HepG2 (cell line): ENCODE data around the gene PDIA4. TPM values are rescaled to one million over a fixed set of nuclear protein-coding genes. Genes with fewer than 3 reads are reported as not detected.

ENCODE experiments used
- ATAC-seq: fragments of 200-7000 bp; cut with Tn5 transposase; 3 replicates; pipeline ENCODE4 v1.9.1; 2020; ENCODE audit warnings: mild to moderate bottlenecking, moderate library complexity
- BruUV-seq: library from RNA; stranded (reverse); fragments of 400-500 nt; replicated peaks from 2 replicates; lab custom pipeline; 2021; lab: Mats Ljungman, UMichigan
- CTCF ChIA-PET: fragments of 300-600 bp; formaldehyde crosslinking; extraction: SDS; loops from one replicate; lab custom pipeline; 2021; ENCODE audit warnings: low total read pairs, inconsistent platforms, low intra/inter-chr PET ratio; lab: Yijun Ruan, JAX
- POLR2A ChIA-PET: fragments of 350-600 bp; sonication (Branson Sonifier 250); formaldehyde crosslinking; loops from one replicate; lab custom pipeline; 2020; ENCODE audit warnings: antibody characterized with exemption, inconsistent platforms; lab: Yijun Ruan, JAX
- DNase-seq: peaks from one replicate; pipeline ENCODE4 v3.0.0-alpha.2; 2015; ENCODE audit warnings: low spot score
- FAIRE-seq: peaks from 3 replicates; lab custom pipeline; 2011; peaks lifted over from hg19 to GRCh38; lab: Jason Lieb, UNC
- H2AFZ ChIP-seq: one replicate; pipeline ENCODE4 v1.6.1; 2011; ENCODE audit warnings: low read length, inconsistent platforms
- H3K27ac ChIP-seq: fragments of 300-600 bp; 3 replicates; pipeline ENCODE4 v1.8.0; 2011; ENCODE audit warnings: mixed run types, mild to moderate bottlenecking, mixed read lengths, low read length, inconsistent platforms; ENCODE audit not compliant: insufficient read depth; ENCODE audit errors: extremely low read length
- H3K27me3 ChIP-seq, 2 experiments: fragments of 200-600 bp in 1 of 2; 2 replicates in 1 of 2; 3 replicates in 1 of 2; pipeline versions ENCODE4 v1.6.0 to v1.8.0; 2011; ENCODE audit warnings: low read length in 2 of 2, mild to moderate bottlenecking in 2 of 2, moderate library complexity in 2 of 2, inconsistent platforms in 1 of 2; ENCODE audit not compliant: insufficient read depth in 2 of 2, control insufficient read depth in 1 of 2
- H3K36me3 ChIP-seq, 2 experiments: fragments of 200-600 bp in 1 of 2; replicated peaks in 1 of 2; 2 replicates in 1 of 2; 3 replicates in 1 of 2; pipeline versions ENCODE4 v1.5.1 to v1.8.0; 2011; ENCODE audit warnings: low read length in 2 of 2, inconsistent platforms in 1 of 2; ENCODE audit not compliant: insufficient read depth in 2 of 2, control insufficient read depth in 1 of 2
- H3K4me1 ChIP-seq: 2 replicates; pipeline ENCODE4 v1.5.1; 2012; ENCODE audit warnings: low read length, inconsistent platforms; ENCODE audit not compliant: insufficient read depth
- H3K4me2 ChIP-seq: 2 replicates; pipeline ENCODE4 v1.6.0; 2011; ENCODE audit warnings: low read depth, low read length, inconsistent platforms
- H3K4me3 ChIP-seq, 3 experiments: fragments of 200-600 bp in 1 of 3; sonication (generic), shearing (Covaris generic) in 1 of 3; replicated peaks in 1 of 3; 2 replicates each; pipeline ENCODE4 v1.5.1; 2011 to 2016; ENCODE audit warnings: low read length in 3 of 3, inconsistent platforms in 2 of 3, low read depth in 2 of 3, mild to moderate bottlenecking in 2 of 3, control low read depth in 1 of 3, mixed read lengths in 1 of 3; ENCODE audit not compliant: insufficient read depth in 1 of 3
- H3K79me2 ChIP-seq: one replicate; pipeline ENCODE4 v1.6.1; 2011; ENCODE audit warnings: low read length, inconsistent platforms; ENCODE audit not compliant: insufficient read depth
- H3K9ac ChIP-seq: 2 replicates; pipeline ENCODE4 v1.6.0; 2011; ENCODE audit warnings: mild to moderate bottlenecking, low read depth, low read length, inconsistent platforms; ENCODE audit not compliant: insufficient read depth
- H3K9me3 ChIP-seq: 2 replicates; pipeline ENCODE4 v1.5.1; 2012; ENCODE audit warnings: mild to moderate bottlenecking, low read length
- H4K20me1 ChIP-seq: 2 replicates; pipeline ENCODE4 v1.6.0; 2011; ENCODE audit warnings: inconsistent platforms, mild to moderate bottlenecking, low read length, moderate library complexity; ENCODE audit not compliant: insufficient read depth
- CREM ChIP-seq, 2 experiments: sonication (generic) in 1 of 2; formaldehyde crosslinking in 1 of 2; IDR thresholded peaks; 2 replicates each; pipeline versions ENCODE4 v1.4.0 to v1.6.1; 2016 to 2020; ENCODE audit warnings: antibody characterized with exemption in 1 of 2, mild to moderate bottlenecking in 1 of 2, missing genetic modification reagents in 1 of 2
- RBM22 ChIP-seq: fragments of 200-400 bp; formaldehyde crosslinking; optimal IDR thresholded peaks from 2 replicates; pipeline ENCODE3; 2017; ENCODE audit warnings: mild to moderate bottlenecking, low read length, moderate library complexity
- WGBS: methylation state at CpG from one replicate; pipeline ENCODE4 v1.1.6; 2017; ENCODE audit warnings: low lambda C conversion rate; 5-methylcytosine and 5-hydroxymethylcytosine counted together
- in situ Hi-C: cut with HindIII; loops from 2 replicates; pipeline ENCODE4 v1.10.0; 2017; ENCODE audit warnings: low pct_unique_long_range_greater_than_20kb; ENCODE audit not compliant: extremely low pct_ligation_motif_present
- intact Hi-C: fragments of 100-400 bp; cut with micrococcal nuclease; formaldehyde crosslinking; loops from one replicate; pipeline ENCODE4 v1.10.0; 2022; ENCODE audit not compliant: unreplicated experiment
- polyA plus RNA-seq, 8 experiments: library from polyadenylated mRNA; depleted of rRNA in 3 of 8; stranded (reverse) in 7 of 8; unstranded in 1 of 8; fragments of >200 nt; fragmentation: Illumina TruSeq in 4 of 8; extraction: Trizol in 4 of 8; gene quantifications; 2 replicates each; pipeline versions ENCODE4 v1.2.1 to v1.2.3, GENCODE V29; 2011 to 2016; ENCODE audit warnings: low read depth in 4 of 8, missing spikeins in 1 of 8, mixed read lengths in 1 of 8; ENCODE audit not compliant: insufficient read depth in 1 of 8
- total RNA-seq, 5 experiments: library from RNA; depleted of rRNA; stranded (reverse); fragments of >200 nt; fragmentation: Illumina TruSeq; extraction: Trizol; gene quantifications; 2 replicates each; pipeline ENCODE4 v1.2.3, GENCODE V29; 2016; ENCODE audit warnings: low read depth in 1 of 5
- TF ChIP-seq, protein P1 (sequence below): IDR thresholded peaks from 2 replicates; pipeline ENCODE4 v1.6.1; 2016; ENCODE audit warnings: missing compliant biosample characterization, missing genetic modification reagents, borderline replicate concordance

The PDIA4 gene
- total and polyA plus RNA-seq, 2 of the 13 experiments (the other 11 are each of a cell fraction or from before 2014, with no cell fraction given): 278 to 402 TPM

DNA sequence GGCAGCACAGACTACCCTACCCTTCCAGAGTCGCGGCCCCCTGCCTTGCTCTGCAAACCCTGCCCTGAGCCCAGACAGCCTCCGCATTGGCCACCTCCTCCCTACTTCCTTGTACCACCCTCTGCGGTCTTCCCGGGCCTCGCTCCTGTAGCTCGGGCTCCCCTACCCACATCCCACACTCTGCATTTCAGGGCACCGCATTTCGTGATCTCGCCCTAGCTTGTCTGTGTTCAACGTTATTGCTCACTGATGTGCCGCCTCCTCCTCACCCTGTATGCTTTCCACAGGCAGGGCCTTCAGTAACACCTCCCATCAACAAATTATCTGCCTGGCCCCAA, 6.6 kb downstream of the PDIA4 start:
- ATAC-seq (no peak), DNase-seq (no peak), FAIRE-seq (no peak)
- Histone ChIP-seq H4K20me1 (peaks cover 10% of the 10 kb centered on the region), H3K27me3 (no peaks in the 10 kb centered on the region), H3K9me3 (no peaks in the 10 kb centered on the region), H3K4me2 (no peak overlapping the region), H3K27ac (no peak overlapping the region), H3K36me3 (peaks cover 10 to 42% of the 10 kb centered on the region in 2 experiments), H3K79me2 (peaks cover 51% of the 10 kb centered on the region), H3K9ac (no peak overlapping the region), H3K4me3 (no peak overlapping the region), H2AFZ (no peak overlapping the region), H3K4me1 (peaks cover 33% of the 10 kb centered on the region)
- WGBS: 96% methylated on average over 12 of the region's 12 CpGs
- in situ Hi-C loops (no loop called here), intact Hi-C loops (no loop called here)
- TF ChIP-seq, protein P1, sequence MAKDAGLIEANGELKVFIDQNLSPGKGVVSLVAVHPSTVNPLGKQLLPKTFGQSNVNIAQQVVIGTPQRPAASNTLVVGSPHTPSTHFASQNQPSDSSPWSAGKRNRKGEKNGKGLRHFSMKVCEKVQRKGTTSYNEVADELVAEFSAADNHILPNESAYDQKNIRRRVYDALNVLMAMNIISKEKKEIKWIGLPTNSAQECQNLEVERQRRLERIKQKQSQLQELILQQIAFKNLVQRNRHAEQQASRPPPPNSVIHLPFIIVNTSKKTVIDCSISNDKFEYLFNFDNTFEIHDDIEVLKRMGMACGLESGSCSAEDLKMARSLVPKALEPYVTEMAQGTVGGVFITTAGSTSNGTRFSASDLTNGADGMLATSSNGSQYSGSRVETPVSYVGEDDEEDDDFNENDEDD (CRISPR knock-in tag): no peak
- CTCF ChIA-PET: no interaction called here
- POLR2A ChIA-PET: no interaction called here
- BruUV-seq: no TSS peak

DNA sequence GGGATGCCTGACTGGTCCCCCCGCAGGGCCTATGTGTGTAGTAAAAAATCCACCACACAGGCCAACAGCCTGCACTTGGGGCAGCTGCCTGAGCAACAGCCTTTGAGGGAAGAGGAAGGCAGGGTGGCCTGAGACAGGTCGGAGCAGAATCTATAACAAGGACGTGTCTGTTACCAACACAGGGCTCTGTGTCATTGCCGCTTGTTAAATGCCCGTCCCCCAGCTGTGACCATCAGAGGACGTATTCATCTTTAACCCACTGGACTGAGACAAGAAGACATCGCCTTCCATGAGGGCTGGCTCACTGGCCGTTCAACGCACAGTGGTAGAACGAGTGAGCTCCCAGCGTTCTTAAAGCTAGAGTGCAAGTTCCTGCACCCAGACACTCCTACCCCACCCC, 7.8 kb downstream of the PDIA4 start:
- no peak for FAIRE-seq
- 98% methylated on average over 10 of the region's 11 CpGs for WGBS
- in situ Hi-C loops: no loop called here
- no peak overlapping the region for H3K27ac ChIP-seq
- H3K4me2 ChIP-seq: no peak overlapping the region
- no peaks in the 10 kb centered on the region for H3K27me3 ChIP-seq
- H3K9me3 ChIP-seq: no peaks in the 10 kb centered on the region
- no peak for ATAC-seq
- BruUV-seq: no TSS peak
- H3K79me2 ChIP-seq: peaks cover 39% of the 10 kb centered on the region
- no peak overlapping the region for H3K9ac ChIP-seq
- DNase-seq: no peak
- H3K36me3 ChIP-seq: peaks cover 14 to 52% of the 10 kb centered on the region in 2 experiments
- no peak for TF ChIP-seq CREM (IDR thresholded peaks at IDR 0.05)
- TF ChIP-seq CREM (CRISPR knock-in tag; IDR thresholded peaks at IDR 0.05): no peak
- peak; percentile 13 for TF ChIP-seq RBM22
- no peak overlapping the region for H2AFZ ChIP-seq
- intact Hi-C loops: no loop called here
- H3K4me3 ChIP-seq: no peak overlapping the region
- CTCF ChIA-PET: no interaction called here
- peaks cover 21% of the 10 kb centered on the region for H3K4me1 ChIP-seq
- POLR2A ChIA-PET: no interaction called here
- peaks cover 10% of the 10 kb centered on the region for H4K20me1 ChIP-seq
